HepG2 (cell line): ENCODE measurements around the gene DENND1C. TPM values are rescaled to one million over a fixed set of nuclear protein-coding genes. Genes with fewer than 3 reads are reported as not detected.

ENCODE experiments used
- ARID5B ChIP-seq: IDR thresholded peaks from 2 replicates; pipeline ENCODE4 v1.4.0; 2020; ENCODE audit warnings: mild to moderate bottlenecking, missing genetic modification reagents
- BHLHE40 ChIP-seq: IDR thresholded peaks from 2 replicates; pipeline ENCODE4 v1.6.1; 2011; ENCODE audit warnings: low read length, improper control_type of control experiment
- CHD4 ChIP-seq: fragments of 200-600 bp; sonication (generic); IDR thresholded peaks from 2 replicates; pipeline ENCODE4 v1.7.0; 2017; ENCODE audit warnings: mild to moderate bottlenecking, low read length, borderline replicate concordance
- GABPB1 ChIP-seq: IDR thresholded peaks from 2 replicates; pipeline ENCODE4 v1.6.1; 2016; ENCODE audit warnings: mild to moderate bottlenecking, missing genetic modification reagents, moderate library complexity, missing compliant biosample characterization
- GATAD2A ChIP-seq: IDR thresholded peaks from 2 replicates; pipeline ENCODE4 v1.6.1; 2016
- HMGXB4 ChIP-seq, 2 experiments: sonication (generic) in 1 of 2; formaldehyde crosslinking in 1 of 2; IDR thresholded peaks; 2 replicates each; pipeline versions ENCODE4 v1.4.0 to v1.6.1; 2018 to 2020; ENCODE audit warnings: missing genetic modification reagents in 2 of 2, borderline replicate concordance in 1 of 2, low read depth in 1 of 2, mild to moderate bottlenecking in 1 of 2, missing biosample characterization in 1 of 2
- MLX ChIP-seq: IDR thresholded peaks from 2 replicates; pipeline ENCODE4 v1.6.1; 2016
- SKIL ChIP-seq: sonication (generic); formaldehyde crosslinking; IDR thresholded peaks from 2 replicates; pipeline ENCODE4 v1.8.0; 2022; ENCODE audit warnings: missing genetic modification reagents, mild to moderate bottlenecking, moderate library complexity, borderline replicate concordance
- ZBTB1 ChIP-seq: sonication (generic); formaldehyde crosslinking; IDR thresholded peaks from 2 replicates; pipeline ENCODE4 v1.4.0; 2020; ENCODE audit warnings: missing genetic modification reagents, borderline replicate concordance
- ZBTB7A ChIP-seq: sonication (generic); formaldehyde crosslinking; IDR thresholded peaks from 2 replicates; pipeline ENCODE4 v1.8.0; 2022; ENCODE audit warnings: mild to moderate bottlenecking, missing genetic modification reagents
- ZNF160 ChIP-seq: sonication (generic); formaldehyde crosslinking; IDR thresholded peaks from 2 replicates; pipeline ENCODE4 v1.8.0; 2022; ENCODE audit warnings: mild to moderate bottlenecking, inconsistent platforms, missing genetic modification reagents
- ZNF331 ChIP-seq: sonication (generic); formaldehyde crosslinking; IDR thresholded peaks from 2 replicates; pipeline ENCODE4 v1.4.0; 2020; ENCODE audit warnings: missing genetic modification reagents
- ZNF333 ChIP-seq: sonication (generic); formaldehyde crosslinking; IDR thresholded peaks from 2 replicates; pipeline ENCODE4 v1.4.0; 2020; ENCODE audit warnings: mild to moderate bottlenecking, missing genetic modification reagents, borderline replicate concordance
- ZNF343 ChIP-seq: sonication (generic); formaldehyde crosslinking; IDR thresholded peaks from 2 replicates; pipeline ENCODE4 v1.4.0; 2020; ENCODE audit warnings: mild to moderate bottlenecking, missing genetic modification reagents
- ZNF350 ChIP-seq: sonication (generic); formaldehyde crosslinking; IDR thresholded peaks from 2 replicates; pipeline ENCODE4 v1.4.0; 2020; ENCODE audit warnings: mild to moderate bottlenecking, low read depth, missing genetic modification reagents, borderline replicate concordance
- ZNF446 ChIP-seq: sonication (generic); formaldehyde crosslinking; IDR thresholded peaks from 2 replicates; pipeline ENCODE4 v1.5.0; 2020; ENCODE audit warnings: mild to moderate bottlenecking, missing genetic modification reagents
- ZNF484 ChIP-seq: sonication (generic); formaldehyde crosslinking; IDR thresholded peaks from 2 replicates; pipeline ENCODE4 v1.5.1; 2020; ENCODE audit warnings: mild to moderate bottlenecking, low read depth, missing genetic modification reagents, borderline replicate concordance
- ZNF563 ChIP-seq: sonication (generic); formaldehyde crosslinking; IDR thresholded peaks from 2 replicates; pipeline ENCODE4 v1.8.0; 2022; ENCODE audit warnings: mild to moderate bottlenecking, moderate library complexity, missing genetic modification reagents
- ZNF777 ChIP-seq: sonication (generic); formaldehyde crosslinking; IDR thresholded peaks from 2 replicates; pipeline ENCODE4 v1.4.0; 2020; ENCODE audit warnings: missing genetic modification reagents
- ZNF83 ChIP-seq: sonication (generic); formaldehyde crosslinking; IDR thresholded peaks from 2 replicates; pipeline ENCODE4 v1.4.0; 2020; ENCODE audit warnings: missing genetic modification reagents, mild to moderate bottlenecking, borderline replicate concordance
- ZSCAN30 ChIP-seq: sonication (generic); formaldehyde crosslinking; IDR thresholded peaks from 2 replicates; pipeline ENCODE4 v1.5.0; 2020; ENCODE audit warnings: mild to moderate bottlenecking, missing genetic modification reagents
- polyA plus RNA-seq, 8 experiments: library from polyadenylated mRNA; depleted of rRNA in 3 of 8; stranded (reverse) in 7 of 8; unstranded in 1 of 8; fragments of >200 nt; fragmentation: Illumina TruSeq in 4 of 8; extraction: Trizol in 4 of 8; gene quantifications; 2 replicates each; pipeline versions ENCODE4 v1.2.1 to v1.2.3, GENCODE V29; 2011 to 2016; ENCODE audit warnings: low read depth in 4 of 8, missing spikeins in 1 of 8, mixed read lengths in 1 of 8; ENCODE audit not compliant: insufficient read depth in 1 of 8
- total RNA-seq, 5 experiments: library from RNA; depleted of rRNA; stranded (reverse); fragments of >200 nt; fragmentation: Illumina TruSeq; extraction: Trizol; gene quantifications; 2 replicates each; pipeline ENCODE4 v1.2.3, GENCODE V29; 2016; ENCODE audit warnings: low read depth in 1 of 5

DENND1C gene
- total and polyA plus RNA-seq, 2 of the 13 experiments (the other 11 are each of a cell fraction or from before 2014, with no cell fraction given) = 0.04 to 0.73 TPM

- TF ChIP-seq HMGXB4 (CRISPR knock-in tag; IDR thresholded peaks at IDR 0.05; ENCODE audit: borderline replicate concordance in 1 of 2, low read depth in 1 of 2) (peak; percentile 51 to 67; a peak in 3 of 4 replicates), ZNF350 (CRISPR knock-in tag) (peak; percentile 78; the same call in 1 of the 2 replicates), ZNF484 (CRISPR knock-in tag) (no peak), ZNF563 (CRISPR knock-in tag) (0 out of 2 replicates have a peak, but pooled peaks have one; percentile 41), ZNF83 (CRISPR knock-in tag) (0 out of 2 replicates have a peak, but pooled peaks have one; percentile 44), ZNF777 (peak; percentile 99), ZSCAN30 (CRISPR knock-in tag) (no peak), GATAD2A (CRISPR knock-in tag) (peak; percentile 60), BHLHE40 (peak; percentile 86), CHD4 (0 out of 2 replicates have a peak, but pooled peaks have one; percentile 26), ZNF333 (CRISPR knock-in tag) (0 out of 2 replicates have a peak, but pooled peaks have one; percentile 18), ZNF331 (CRISPR knock-in tag) (no peak), GABPB1 (CRISPR knock-in tag) (peak; percentile 89), ZBTB7A (CRISPR knock-in tag) (no peak), ZNF160 (CRISPR knock-in tag) (no peak), SKIL (CRISPR knock-in tag) (no peak), ZBTB1 (no peak), ZNF343 (CRISPR knock-in tag) (peak; percentile 49; the same call in 1 of the 2 replicates), ARID5B (peak; percentile 26; the same call in 1 of the 2 replicates), ZNF446 (no peak), MLX (CRISPR knock-in tag) (peak; percentile 23; the same call in 1 of the 2 replicates)
Observed at GRCh38 chr19:6464070-6464873, 17.3 kb downstream of the DENND1C start, which contains the start of gene CRB3 (continued).
